Measurements from ENCODE around the gene LCT. TPM values are rescaled to one million over a fixed set of nuclear protein-coding genes. Genes with fewer than 3 reads are reported as not detected.
A peak's percentile ranks its signal among the peaks of the same experiment; 100 is the strongest.

LCT gene
- total and polyA plus RNA-seq, 2 experiments from 2014 or later, result not detected

DNA sequence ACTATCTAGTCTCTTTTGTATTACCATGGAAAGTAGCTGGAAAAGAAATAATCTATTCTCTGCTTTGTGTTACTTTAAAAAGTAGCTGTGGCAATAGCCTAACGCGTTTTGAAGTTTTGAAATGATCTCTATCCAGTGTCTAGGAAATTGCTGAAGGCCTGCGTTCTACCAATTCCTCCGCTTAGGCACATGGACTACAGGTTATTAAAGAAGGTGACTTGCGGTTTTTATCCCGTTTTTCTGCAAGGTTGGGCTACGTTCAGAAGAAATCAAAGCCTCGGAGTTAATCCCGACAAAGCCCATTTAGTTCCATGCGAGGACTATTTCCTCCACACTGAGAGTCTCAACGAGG is 96.0 kb downstream of the LCT start:
- ATAC-seq, result no peak
- H3K4me1 ChIP-seq (ENCODE audit: insufficient read depth), result peaks cover 12% of the 10 kb centered on the region
- no peaks in the 10 kb centered on the region for H3K36me3 ChIP-seq (ENCODE audit: insufficient read depth)
- H2AFZ ChIP-seq, result peak overlapping the region; percentile 4; the same call in 1 of the 2 replicates
- no peak for DNase-seq (ENCODE audit: low spot score)
- peaks cover 2% of the 10 kb centered on the region for H3K27me3 Mint-ChIP-seq (ENCODE audit: insufficient read depth, low read depth, poor library complexity)
- no peak overlapping the region for H3K4me2 ChIP-seq
- no peak overlapping the region for H3K27ac ChIP-seq (ENCODE audit: low read depth)
- H3K4me3 ChIP-seq, result no peak overlapping the region
- H4K20me1 ChIP-seq (replicated peaks; ENCODE audit: insufficient read depth), result peaks cover 9% of the 10 kb centered on the region; the same call in 1 of the 2 replicates
- no peak for TF ChIP-seq ZNF114 (CRISPR knock-in tag; IDR thresholded peaks at IDR 0.05)
- peak overlapping the region; percentile 86; the same call in 1 of the 2 replicates for H3K27ac Mint-ChIP-seq
- H3K9me2 ChIP-seq (ENCODE audit: insufficient read depth), result no peaks in the 10 kb centered on the region; the same call in 1 of the 2 replicates
- no peaks in the 10 kb centered on the region; the same call in 2 of the 3 replicates for H3K9me3 Mint-ChIP-seq
- peaks cover 6% of the 10 kb centered on the region for H3K36me3 Mint-ChIP-seq (ENCODE audit: low read depth)
- H3F3A ChIP-seq (replicated peaks; ENCODE audit: low read depth), result peaks cover 3% of the 10 kb centered on the region; the same call in 1 of the 2 replicates
- H3K4me1 Mint-ChIP-seq, result peaks cover 14% of the 10 kb centered on the region
- peak overlapping the region; percentile 92; the same call in 2 of the 3 replicates for H3K4me3 Mint-ChIP-seq
- H3K79me2 ChIP-seq (replicated peaks; ENCODE audit: insufficient read depth), result peaks cover 37% of the 10 kb centered on the region
- no peaks in the 10 kb centered on the region for H3K27me3 ChIP-seq (ENCODE audit: insufficient read depth)

DNA sequence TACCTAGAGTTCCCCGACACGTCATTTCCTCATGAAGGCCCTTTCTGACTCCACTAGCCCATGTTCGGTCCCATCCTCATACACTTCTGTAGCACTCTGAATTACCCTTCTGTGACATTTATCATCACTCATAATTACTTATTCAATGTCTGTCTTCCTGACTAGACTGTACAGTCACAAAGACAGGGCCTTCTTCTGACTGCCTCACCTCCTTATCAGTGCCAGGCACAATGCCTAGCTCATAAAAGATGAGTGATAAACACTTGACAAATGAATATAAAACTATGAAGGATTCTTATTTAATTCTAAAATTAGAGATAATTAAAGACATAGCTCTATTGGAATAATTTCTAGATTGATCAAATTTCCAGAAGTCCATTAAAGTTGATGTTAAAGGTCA is 96.8 kb downstream of the LCT start:
- no peak overlapping the region for H3K4me3 ChIP-seq
- Mint-ChIP-seq H3K4me3 (no peak overlapping the region), H3K36me3 (ENCODE audit: low read depth) (peaks cover 3% of the 10 kb centered on the region), H3K27me3 (ENCODE audit: insufficient read depth, low read depth, poor library complexity) (peaks cover 3% of the 10 kb centered on the region), H3K27ac (no peak overlapping the region), H3K4me1 (peaks cover 14% of the 10 kb centered on the region), H3K9me3 (no peaks in the 10 kb centered on the region; the same call in 2 of the 3 replicates)
- H2AFZ ChIP-seq, result no peak overlapping the region
- H3K36me3 ChIP-seq (ENCODE audit: insufficient read depth), result no peaks in the 10 kb centered on the region
- peaks cover 3% of the 10 kb centered on the region; the same call in 1 of the 2 replicates for H3F3A ChIP-seq (replicated peaks; ENCODE audit: low read depth)
- H3K4me2 ChIP-seq, result no peak overlapping the region
- no peaks in the 10 kb centered on the region for H3K27me3 ChIP-seq (ENCODE audit: insufficient read depth)
- H3K9me2 ChIP-seq (ENCODE audit: insufficient read depth), result no peaks in the 10 kb centered on the region; the same call in 1 of the 2 replicates
- DNase-seq (ENCODE audit: low spot score) (no peak), ATAC-seq (no peak)
- H3K79me2 ChIP-seq (replicated peaks; ENCODE audit: insufficient read depth), result peaks cover 29% of the 10 kb centered on the region
- peaks cover 8% of the 10 kb centered on the region; the same call in 1 of the 2 replicates for H4K20me1 ChIP-seq (replicated peaks; ENCODE audit: insufficient read depth)
- H3K27ac ChIP-seq (ENCODE audit: low read depth), result no peak overlapping the region
- H3K4me1 ChIP-seq (ENCODE audit: insufficient read depth), result peaks cover 12% of the 10 kb centered on the region
- TF ChIP-seq ZNF462 (CRISPR knock-in tag; IDR thresholded peaks at IDR 0.05) (no peak), JUNB (IDR thresholded peaks at IDR 0.05; ENCODE audit: unreplicated experiment) (no peak), EZH2 (IDR thresholded peaks at IDR 0.05; ENCODE audit: low read depth, unreplicated experiment) (no peak), STAT1 (IDR thresholded peaks at IDR 0.05; ENCODE audit: unreplicated experiment) (no peak), ETS1 (IDR thresholded peaks at IDR 0.05) (no peak), CTCF (conservative IDR thresholded peaks at IDR 0.05; ENCODE audit: low read depth in 2 of 2) (no peak), EZH2phosphoT487 (IDR thresholded peaks at IDR 0.05; ENCODE audit: unreplicated experiment) (no peak)
- TF ChIP-seq, protein P1, sequence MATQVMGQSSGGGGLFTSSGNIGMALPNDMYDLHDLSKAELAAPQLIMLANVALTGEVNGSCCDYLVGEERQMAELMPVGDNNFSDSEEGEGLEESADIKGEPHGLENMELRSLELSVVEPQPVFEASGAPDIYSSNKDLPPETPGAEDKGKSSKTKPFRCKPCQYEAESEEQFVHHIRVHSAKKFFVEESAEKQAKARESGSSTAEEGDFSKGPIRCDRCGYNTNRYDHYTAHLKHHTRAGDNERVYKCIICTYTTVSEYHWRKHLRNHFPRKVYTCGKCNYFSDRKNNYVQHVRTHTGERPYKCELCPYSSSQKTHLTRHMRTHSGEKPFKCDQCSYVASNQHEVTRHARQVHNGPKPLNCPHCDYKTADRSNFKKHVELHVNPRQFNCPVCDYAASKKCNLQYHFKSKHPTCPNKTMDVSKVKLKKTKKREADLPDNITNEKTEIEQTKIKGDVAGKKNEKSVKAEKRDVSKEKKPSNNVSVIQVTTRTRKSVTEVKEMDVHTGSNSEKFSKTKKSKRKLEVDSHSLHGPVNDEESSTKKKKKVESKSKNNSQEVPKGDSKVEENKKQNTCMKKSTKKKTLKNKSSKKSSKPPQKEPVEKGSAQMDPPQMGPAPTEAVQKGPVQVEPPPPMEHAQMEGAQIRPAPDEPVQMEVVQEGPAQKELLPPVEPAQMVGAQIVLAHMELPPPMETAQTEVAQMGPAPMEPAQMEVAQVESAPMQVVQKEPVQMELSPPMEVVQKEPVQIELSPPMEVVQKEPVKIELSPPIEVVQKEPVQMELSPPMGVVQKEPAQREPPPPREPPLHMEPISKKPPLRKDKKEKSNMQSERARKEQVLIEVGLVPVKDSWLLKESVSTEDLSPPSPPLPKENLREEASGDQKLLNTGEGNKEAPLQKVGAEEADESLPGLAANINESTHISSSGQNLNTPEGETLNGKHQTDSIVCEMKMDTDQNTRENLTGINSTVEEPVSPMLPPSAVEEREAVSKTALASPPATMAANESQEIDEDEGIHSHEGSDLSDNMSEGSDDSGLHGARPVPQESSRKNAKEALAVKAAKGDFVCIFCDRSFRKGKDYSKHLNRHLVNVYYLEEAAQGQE (IDR thresholded peaks at IDR 0.05; ENCODE audit: unreplicated experiment), result no peak

All from GM23338 (cell line).